ENCODE data around the gene ACVR1C. TPM values are rescaled to one million over a fixed set of nuclear protein-coding genes. Genes with fewer than 3 reads are reported as not detected.

The ACVR1C gene
- total RNA-seq, result 0.54 TPM
- long read RNA-seq, result 0 reads

DNA sequence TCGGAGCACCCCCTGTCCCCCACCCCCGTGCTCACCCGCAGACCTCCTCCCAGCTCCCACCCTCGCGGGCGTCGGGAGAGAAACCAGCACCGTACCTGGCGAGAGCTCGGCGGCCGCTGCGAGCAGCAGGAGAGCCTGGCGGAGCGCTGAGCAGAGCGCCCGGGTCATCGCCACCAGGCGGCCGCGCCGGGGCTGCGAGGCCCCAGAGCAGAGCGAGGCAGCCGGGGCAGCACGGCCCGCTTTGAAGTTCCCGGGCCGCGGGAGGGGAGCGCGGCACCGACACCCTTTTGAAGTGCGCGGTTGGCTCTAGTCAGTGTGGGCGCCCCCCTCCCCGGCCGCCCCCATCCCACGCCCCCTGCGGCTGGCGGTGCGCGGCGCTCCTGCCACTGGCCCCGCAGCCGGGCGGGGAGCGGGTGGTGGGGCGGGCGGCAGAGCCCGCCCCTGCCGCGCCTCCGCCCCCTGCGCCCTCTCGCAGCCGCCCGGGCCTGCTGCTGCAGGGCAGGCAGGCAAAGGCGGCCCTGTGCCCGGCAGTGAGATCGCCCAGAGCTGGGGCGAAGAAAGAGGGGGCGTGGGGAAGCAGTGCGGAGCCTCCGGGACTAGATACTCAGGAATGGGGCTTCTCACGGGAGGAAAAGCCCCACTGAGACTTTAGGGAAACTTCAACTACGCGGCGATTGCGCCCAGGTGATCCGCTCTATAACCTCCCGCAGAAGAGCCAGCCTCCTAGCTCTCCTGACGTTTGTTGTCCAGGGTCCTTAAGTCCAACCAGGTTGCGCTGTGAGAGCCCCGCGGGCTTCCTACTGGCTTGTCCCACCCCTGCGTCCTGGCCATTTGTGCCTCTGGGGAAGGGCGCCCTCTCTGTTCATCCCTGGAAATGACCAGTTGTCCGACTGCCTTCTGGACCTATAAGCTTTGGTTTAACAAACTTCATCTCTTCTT lies at the start of gene ACVR1C:
Gene ACVR1C (minus strand): TSS at position 388 of the 939 bp plus-strand sequence. CDS start 220 bp downstream, at position 168.
- ATAC-seq (ENCODE audit: poor library complexity) (peak; percentile 96), DNase-seq (peak; percentile 66)
- intact Hi-C loops (cut with DNase I), result no loop called here

DNA sequence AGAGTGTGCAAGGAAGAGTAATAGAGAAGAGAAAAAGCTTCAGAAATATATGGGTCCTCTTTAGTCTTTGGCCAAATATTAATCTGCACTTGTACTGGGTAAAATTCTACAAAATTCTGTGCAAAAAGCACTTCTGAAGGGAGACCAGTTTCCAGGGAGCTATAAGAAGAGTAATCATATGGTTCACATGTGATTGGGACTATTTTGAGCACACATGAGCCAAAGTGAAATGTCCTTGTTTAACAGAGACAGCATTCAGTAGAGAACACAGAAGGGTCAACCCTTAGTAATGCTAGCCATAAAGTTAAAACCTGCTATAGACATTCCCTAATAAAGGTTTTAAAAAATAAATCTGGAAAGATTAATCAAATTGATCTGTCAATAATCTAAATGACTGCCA lies 49.3 kb upstream of the ACVR1C start:
- intact Hi-C loops (cut with DNase I), result no loop called here
- ATAC-seq (ENCODE audit: poor library complexity), result no peak
- no peak for DNase-seq

DNA sequence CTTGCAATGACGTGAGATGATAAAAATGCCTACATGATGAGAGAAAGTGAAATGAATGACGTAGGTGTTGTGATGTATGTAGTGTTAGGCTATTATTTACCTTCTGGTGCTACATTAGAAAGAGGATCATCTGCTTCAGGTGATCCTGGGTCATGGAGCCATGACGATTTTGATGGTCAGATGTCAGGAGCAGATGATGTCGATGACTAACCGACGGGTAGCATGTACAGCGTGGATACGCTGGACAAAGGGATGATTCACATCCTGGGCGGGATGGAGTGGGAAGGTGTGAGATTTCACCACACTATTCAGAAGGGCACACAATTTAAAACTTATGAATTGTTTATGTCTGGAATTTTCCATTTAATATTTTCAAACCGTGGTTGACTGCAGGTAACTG lies 43.5 kb upstream of the ACVR1C start:
- intact Hi-C loops (cut with DNase I), result no loop called here
- ATAC-seq (ENCODE audit: poor library complexity) (no peak), DNase-seq (no peak)

DNA sequence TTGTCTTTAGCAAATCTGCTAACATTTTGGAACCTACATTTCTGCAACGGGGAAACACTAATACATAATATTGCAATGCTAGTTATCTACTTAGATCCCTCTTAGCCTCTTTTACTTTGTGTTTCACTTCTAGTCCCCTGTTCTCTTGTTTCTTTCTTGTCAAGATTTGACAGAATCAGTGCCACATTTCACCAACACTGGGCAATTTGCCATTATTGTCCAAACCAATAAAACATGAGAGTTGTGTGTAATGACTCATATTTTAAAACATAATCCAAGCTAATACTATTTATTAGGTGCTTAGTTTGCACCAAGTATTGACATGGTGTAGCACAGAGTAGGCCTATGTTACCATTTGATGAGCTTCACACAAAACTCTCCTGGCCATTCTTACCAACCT lies 33.7 kb upstream of the ACVR1C start:
- intact Hi-C loops (cut with DNase I), result no loop called here
- no peak for DNase-seq
- no peak for ATAC-seq (ENCODE audit: poor library complexity)

DNA sequence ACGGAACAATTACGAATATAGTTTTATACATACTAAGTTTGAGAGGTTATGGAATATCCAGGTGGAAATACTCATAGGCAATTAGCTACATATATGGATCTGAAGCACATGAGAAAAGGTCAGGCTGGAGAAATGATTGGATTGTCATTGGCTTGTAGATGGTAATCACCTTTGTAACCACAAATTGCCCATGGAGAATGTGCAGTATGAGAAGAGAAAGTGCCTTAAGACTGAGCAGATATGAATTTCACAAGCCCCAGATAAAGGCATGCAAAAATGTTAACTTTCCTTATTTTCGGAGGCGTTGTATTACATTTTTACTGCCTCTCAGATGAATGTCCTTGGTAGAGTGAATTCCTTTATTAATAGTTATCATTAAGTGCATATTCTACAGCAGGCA lies 33.1 kb upstream of the ACVR1C start:
- ATAC-seq (ENCODE audit: poor library complexity) (no peak), DNase-seq (no peak)
- intact Hi-C loops (cut with DNase I), result no loop called here

DNA sequence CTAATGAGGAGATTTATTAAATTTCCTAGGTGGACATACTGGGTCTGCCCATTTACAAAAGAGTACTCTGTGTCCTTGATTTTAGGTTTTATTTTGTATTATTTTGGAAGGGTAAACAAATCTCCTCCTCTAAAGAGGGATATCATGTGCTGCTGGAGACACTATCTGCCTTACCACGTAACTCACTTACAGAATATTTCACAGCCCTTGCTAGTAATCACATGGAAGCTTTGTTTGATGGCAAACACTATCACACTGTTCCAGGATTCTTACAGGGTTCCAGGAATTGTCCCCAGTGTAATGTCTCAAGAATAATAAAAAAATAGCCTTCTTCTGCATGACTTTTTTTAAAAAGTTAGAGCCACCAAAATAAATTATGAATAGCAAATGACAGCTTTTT lies 29.2 kb upstream of the ACVR1C start:
- DNase-seq, result no peak
- no peak for ATAC-seq (ENCODE audit: poor library complexity)
- intact Hi-C loops (cut with DNase I), result no loop called here

DNA sequence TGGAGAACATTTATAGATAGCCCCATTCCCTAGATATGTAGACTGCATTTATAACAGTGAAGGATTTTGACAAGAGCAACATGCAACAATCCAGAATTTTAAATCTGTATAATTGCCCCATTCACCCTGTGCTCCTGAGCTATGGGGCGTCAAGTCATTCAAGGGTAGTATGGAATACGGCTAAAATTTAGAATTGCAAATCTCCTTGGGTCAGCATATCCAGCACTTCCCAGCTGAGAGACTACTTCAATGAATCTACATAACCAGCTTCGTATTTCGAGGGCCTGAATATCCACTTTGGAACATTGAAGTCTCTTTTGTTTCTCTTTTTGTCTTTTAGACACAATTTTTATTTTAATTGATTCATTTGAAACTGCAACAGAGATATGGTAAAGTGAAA lies 28.4 kb upstream of the ACVR1C start:
- no peak for ATAC-seq (ENCODE audit: poor library complexity)
- DNase-seq, result no peak
- intact Hi-C loops (cut with DNase I), result no loop called here

DNA sequence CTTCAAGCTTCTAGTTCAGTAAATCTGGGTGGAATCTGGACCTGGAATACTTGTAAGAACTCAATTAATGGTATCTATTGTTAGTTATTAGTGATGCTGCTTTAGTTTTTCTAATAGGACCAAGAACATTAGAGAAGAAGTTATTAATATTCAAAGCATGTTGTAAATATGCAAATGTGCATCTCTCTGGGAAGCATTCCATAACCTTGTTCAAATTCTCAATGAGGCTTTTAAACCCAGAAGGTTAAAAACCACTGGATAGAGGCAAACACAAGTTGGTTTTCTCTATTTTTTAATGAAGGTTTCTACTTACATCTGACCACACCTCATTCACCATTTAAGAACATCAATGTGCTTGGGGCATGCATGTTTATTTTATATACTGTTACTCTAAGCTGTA lies 16.1 kb upstream of the ACVR1C start:
- intact Hi-C loops (cut with DNase I), result no loop called here
- no peak for ATAC-seq (ENCODE audit: poor library complexity)
- DNase-seq, result no peak

DNA sequence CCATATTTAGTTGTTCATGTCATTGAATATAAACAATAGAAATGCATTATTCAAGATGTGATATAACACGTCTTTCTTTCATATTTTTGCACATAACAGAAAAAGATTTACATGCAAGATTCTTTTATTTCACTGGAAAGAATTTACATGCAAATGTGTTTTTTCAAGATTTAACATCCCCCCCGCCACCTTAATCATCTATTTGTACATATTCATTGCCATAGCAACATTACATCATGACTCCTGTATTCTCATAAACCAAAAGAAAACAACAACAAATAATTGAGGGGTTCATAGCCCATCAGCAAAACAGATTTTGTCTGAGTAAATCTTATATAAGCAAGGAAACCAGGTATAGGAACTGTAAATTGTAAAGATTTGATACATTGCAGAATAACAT lies 3.2 kb upstream of the ACVR1C start:
- intact Hi-C loops (cut with DNase I), result no loop called here
- ATAC-seq (ENCODE audit: poor library complexity), result no peak

DNA sequence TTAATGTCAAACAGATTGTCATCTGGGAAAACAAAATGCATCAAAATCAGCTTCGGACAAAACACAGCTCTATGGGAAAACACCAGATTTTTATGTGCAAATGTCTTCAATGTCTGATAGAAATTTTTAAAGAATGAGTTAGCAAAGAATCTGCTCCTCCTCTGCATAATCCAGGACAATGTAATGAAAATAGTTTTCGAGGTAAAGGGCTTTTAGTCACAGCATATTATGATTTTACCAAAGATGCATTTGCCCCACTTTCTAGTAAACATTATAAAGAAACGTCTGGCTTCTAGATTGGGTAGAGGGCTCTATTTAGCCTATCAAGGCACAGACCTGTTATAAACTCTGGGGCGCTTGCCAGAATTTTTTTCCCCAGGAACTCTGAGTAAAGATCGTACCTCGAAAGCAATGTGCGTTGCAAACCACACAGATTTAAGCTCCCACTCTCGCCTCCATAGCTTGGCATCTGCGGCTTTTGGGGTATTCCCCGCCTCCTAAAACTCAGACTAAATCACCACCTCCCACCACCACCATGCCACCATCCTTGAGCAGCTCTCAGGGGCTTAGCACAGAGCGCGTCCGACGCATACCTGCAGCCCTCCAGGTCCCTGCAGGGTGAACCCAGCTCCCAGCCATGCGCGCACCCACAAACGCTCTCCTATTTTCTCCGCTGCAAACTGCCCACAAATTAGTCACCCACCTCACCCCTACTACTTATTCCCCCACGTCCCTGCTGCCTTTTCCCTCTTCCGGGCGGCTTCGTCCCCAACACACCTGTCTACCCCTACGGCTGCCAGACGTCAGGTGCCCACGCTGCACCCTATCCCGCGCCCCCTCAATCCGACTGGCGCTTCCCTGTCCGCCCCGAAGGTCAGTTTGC lies 829 bp downstream of the ACVR1C start:
- ATAC-seq (ENCODE audit: poor library complexity), result peak; percentile 6
- no peak for DNase-seq
- intact Hi-C loops (cut with DNase I), result no loop called here

More for the DNA sequence above, 3.2 kb upstream of the ACVR1C start:
- no peak for DNase-seq

DNA sequence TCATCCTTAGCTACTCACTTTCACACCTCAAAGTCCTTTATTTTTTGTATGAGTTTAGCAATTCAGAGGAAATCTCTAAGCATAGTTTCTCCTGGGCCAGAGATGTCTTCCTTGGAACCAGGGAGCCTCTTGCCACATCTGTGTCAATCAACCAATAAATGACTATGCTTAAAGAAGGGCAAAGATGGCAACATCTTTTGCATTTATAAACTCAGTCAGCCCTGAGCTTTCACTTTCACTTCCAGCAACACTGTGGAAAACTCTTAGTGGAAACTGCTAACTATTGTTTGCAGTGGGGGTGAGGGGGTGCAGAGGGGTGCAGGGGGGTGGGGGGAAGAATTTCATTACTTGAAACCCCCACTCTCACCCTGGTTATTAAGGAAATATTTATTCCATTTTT lies 3.4 kb downstream of the ACVR1C start:
- DNase-seq (no peak), ATAC-seq (ENCODE audit: poor library complexity) (no peak)
- intact Hi-C loops (cut with DNase I), result no loop called here

DNA sequence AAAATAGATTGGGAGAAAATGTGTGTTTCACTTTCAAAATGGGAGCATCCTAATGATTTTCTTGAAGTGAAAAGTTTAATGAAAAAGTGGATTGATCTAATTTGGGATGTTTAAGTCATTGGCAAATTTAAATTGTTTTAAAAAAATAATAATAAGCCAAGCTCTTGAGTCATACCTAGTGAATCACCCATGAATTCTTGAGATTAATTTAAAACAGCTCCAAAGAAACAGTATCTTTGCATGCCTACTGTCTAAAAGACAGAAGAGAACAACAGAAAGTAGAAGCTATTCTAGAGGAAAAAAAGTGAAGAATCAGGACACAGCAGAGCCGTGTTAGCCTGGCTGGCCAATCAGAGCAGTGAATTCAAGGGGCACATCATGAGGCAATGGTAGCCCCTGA lies 7.7 kb downstream of the ACVR1C start:
- DNase-seq (no peak), ATAC-seq (ENCODE audit: poor library complexity) (no peak)
- intact Hi-C loops (cut with DNase I), result no loop called here

DNA sequence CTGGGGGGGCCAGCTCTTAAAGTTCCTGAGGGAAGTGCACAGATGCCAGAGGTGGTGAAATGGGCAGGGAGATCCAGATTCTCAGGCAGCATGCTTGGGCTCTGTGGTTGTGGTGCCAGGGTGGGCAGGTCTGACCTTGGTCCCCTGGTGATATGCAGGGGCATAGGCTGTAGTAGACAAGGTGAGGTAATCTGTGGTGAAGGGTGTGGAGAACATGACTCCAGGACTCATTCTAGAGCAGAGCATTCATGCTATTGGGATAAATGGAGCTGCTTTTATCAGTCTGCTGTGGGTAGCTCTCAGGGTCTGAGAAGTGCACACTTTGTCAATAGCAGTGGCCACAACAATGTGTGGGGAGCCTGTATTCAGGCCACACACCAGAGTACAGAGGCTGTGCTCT lies 16.9 kb downstream of the ACVR1C start:
- DNase-seq, result no peak
- intact Hi-C loops (cut with DNase I), result no loop called here
- ATAC-seq (ENCODE audit: poor library complexity), result no peak

DNA sequence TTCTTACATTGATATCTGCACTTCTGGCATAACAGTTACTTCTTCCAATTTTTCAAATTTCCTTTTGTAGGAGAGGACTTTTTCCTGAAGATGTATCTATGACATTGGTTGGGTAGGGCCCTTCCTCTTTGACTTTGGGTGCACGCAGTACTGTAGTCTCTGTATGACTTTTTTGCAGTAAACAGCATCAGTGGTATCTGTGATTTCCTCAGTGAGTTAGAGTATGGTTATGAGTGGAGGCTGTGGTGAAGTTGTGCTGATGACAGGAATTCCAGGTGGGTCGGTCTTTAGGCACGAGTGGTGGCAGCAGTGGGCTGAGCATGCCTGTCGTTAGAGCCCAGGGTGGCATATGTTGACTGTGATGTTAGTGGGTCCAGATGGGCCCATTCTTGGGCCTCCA lies 17.6 kb downstream of the ACVR1C start:
- intact Hi-C loops (cut with DNase I), result no loop called here
- DNase-seq (no peak), ATAC-seq (ENCODE audit: poor library complexity) (no peak)

DNA sequence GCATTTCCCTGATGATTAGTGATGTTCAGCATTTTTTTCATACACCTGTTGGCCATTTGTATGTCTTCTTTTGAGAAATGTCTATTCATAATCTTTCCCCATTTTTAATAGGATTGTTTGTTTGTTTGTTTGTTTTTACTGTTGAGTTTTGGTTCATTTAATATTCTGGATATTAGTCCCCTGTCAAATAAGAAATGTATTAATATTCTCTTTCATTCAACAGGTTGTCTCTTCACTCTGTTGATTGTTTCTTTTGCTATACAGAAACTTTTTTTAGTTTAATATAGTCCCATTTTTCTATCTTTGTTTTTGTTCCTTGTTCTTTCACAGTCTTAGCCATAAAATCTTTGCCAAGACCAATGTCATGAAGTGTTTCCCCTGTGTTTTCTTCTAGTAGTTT lies 22.1 kb downstream of the ACVR1C start:
- DNase-seq (no peak), ATAC-seq (ENCODE audit: poor library complexity) (no peak)
- intact Hi-C loops (cut with DNase I), result no loop called here

DNA sequence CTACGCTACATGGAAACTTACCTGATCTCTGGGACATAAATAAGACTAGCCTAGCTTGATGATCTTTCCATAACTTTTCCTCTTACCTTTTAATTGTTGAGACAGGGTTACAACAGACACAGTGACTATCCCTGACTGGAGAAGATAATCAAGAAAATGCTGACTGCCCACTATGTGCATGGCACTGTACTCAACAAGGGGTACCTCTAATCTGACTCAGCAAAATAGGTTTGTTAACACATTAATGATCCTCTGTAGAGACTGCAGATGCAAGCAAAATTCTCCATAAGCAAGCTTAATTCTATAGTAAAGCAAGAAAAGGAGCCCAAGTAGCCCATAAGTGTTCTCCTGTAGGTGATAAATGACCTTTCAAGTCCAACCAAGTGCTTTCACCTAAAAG lies 25.5 kb downstream of the ACVR1C start:
- ATAC-seq (ENCODE audit: poor library complexity) (no peak), DNase-seq (no peak)
- intact Hi-C loops (cut with DNase I), result no loop called here

DNA sequence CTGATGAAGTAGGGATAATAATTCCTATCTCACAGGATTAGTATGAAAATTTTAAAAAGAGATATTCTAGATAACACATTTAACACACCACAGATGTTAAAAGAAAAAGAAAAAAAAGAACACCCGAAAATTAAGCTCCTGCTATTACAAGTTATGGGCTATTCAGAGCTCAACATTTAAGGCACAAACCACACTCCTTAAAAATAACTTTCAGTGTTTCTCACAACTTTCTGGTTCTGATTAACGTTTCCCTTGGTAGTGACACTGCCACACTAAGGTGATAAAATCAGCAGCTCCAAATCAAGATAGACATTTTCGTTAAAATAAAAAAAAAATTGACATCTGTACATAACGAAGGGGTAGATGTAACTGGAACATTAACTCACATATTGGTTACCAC lies 26.9 kb downstream of the ACVR1C start:
- intact Hi-C loops (cut with DNase I), result no loop called here
- ATAC-seq (ENCODE audit: poor library complexity), result no peak
- DNase-seq, result no peak

DNA sequence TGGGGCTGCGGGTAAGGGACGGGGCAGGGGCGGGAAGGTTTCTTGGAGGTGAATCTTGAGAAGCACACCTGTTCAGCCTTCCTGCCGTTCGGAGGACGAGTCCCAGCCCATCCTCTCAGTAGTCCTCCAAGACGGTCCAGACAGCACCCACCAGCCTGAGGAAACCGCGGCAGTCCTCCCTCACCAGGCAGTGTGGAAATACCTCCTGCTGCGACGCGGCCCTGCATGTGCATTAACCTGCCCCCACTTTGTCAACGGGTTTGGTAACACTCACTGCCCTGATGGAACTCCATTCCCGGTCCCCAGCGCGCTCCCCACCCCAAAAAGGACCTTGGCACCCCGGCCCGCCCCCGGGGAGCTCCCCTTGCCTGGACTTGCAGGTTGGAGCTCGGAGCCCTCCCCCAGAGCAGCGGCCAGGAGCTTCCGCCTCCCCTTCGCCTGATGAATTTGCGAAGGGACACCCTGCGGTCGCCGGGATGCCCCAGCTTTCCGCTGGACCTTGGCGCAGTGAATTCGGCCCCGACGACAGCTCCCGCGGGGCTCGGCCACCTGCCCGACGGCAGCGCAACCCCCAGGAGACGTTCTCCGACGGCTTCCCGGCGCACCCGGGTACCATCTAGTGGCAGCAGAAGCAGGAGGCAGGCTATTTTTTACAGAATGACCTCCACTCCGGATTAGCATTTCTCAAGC lies 31.5 kb downstream of the ACVR1C start:
- DNase-seq (peak; percentile 51), ATAC-seq (ENCODE audit: poor library complexity) (peak; percentile 56)
- intact Hi-C loops (cut with DNase I), result loop anchor here (10.0 kb wide), 1 partner anchor 292 kb away; no protein-coding TSS in a partner anchor

DNA sequence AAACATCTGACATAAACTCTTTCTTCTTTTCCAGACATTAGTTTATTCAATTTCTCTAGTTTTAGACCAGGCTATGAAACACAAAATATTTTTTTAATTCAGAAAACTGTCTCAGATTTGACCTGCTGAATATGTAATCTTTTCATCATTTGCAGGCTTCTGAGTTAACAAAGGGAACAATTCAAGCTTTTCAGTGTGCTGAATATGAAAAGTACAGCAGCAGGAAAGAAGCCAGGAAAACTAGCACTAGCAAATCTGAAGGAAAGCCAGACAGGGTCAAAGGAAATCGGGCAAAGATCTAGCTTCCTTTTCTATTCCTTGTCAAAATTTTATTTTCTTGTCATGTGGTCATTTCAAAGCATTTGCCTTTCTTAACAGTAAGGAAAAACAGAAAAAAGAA lies 35.3 kb downstream of the ACVR1C start:
- DNase-seq (no peak), ATAC-seq (ENCODE audit: poor library complexity) (no peak)
- intact Hi-C loops (cut with DNase I), result loop anchor here (10.0 kb wide), 1 partner anchor 289 kb away; no protein-coding TSS in a partner anchor
